SK-N-SH treated with all-trans-retinoic acid at 6 μM for 48 hours (cell line): ENCODE data around the gene INSRR.

Experiments used
- PPARA ChIP-seq: fragments of 250-450 bp; sonication (Bioruptor Pico); IDR thresholded peaks from 2 replicates; pipeline ENCODE4 v1.5.0; 2020; ENCODE audit warnings: mild to moderate bottlenecking, borderline replicate concordance
- TF ChIP-seq, protein P1 (sequence below): fragments of 250-450 bp; sonication (Bioruptor Pico); IDR thresholded peaks from 2 replicates; pipeline ENCODE4 v1.8.0; 2020; ENCODE audit warnings: mild to moderate bottlenecking, moderate library complexity, borderline replicate concordance

DNA sequence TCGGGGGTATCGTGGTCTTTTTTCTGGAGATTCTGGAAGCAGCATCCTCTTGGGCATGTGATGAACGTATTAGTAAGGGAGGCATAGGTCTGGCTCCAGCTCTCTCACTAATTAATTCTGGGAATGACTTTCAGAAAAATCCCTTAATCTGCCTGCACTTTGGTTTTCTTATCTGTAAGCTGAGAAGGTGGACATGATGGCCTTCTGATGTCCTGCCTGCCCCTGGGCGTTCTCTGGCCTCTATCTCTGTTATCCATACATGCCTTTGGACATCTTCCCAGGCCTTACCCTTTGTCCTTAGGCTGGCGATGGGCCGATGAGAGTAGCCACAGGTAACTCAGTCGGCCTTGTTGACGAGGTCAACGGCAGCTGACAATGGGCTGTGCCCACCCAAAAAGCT lies 10.5 kb upstream of the INSRR start:
- no peak for TF ChIP-seq PPARA (CRISPR knock-in tag)
- TF ChIP-seq, protein P1, sequence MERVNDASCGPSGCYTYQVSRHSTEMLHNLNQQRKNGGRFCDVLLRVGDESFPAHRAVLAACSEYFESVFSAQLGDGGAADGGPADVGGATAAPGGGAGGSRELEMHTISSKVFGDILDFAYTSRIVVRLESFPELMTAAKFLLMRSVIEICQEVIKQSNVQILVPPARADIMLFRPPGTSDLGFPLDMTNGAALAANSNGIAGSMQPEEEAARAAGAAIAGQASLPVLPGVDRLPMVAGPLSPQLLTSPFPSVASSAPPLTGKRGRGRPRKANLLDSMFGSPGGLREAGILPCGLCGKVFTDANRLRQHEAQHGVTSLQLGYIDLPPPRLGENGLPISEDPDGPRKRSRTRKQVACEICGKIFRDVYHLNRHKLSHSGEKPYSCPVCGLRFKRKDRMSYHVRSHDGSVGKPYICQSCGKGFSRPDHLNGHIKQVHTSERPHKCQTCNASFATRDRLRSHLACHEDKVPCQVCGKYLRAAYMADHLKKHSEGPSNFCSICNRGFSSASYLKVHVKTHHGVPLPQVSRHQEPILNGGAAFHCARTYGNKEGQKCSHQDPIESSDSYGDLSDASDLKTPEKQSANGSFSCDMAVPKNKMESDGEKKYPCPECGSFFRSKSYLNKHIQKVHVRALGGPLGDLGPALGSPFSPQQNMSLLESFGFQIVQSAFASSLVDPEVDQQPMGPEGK = no peak
